Bronchial epithelial cell (primary cell): ENCODE measurements around the gene FIZ1. TPM values are rescaled to one million over a fixed set of nuclear protein-coding genes. Genes with fewer than 3 reads are reported as not detected.

Experiments used
- DNase-seq: peaks from one replicate; pipeline ENCODE4 v3.0.0-alpha.2; 2010; ENCODE audit warnings: low read depth
- FAIRE-seq: peaks from 2 replicates; lab custom pipeline; 2011; peaks lifted over from hg19 to GRCh38; lab: Jason Lieb, UNC
- H3K27me3 ChIP-seq: 2 replicates; pipeline ENCODE4 v1.5.1; 2011; ENCODE audit warnings: low read length; ENCODE audit not compliant: control insufficient read depth, insufficient read depth
- H3K36me3 ChIP-seq: 2 replicates; pipeline ENCODE4 v1.5.1; 2011; ENCODE audit warnings: low read length; ENCODE audit not compliant: control insufficient read depth, insufficient read depth
- H3K4me3 ChIP-seq: 2 replicates; pipeline ENCODE4 v1.5.1; 2011; ENCODE audit warnings: mild to moderate bottlenecking, low read depth, low read length, control low read depth
- total RNA-seq: library from RNA; depleted of rRNA; stranded (reverse); fragments of >200 nt; gene quantifications from 2 replicates; pipeline ENCODE4 v1.2.1, GENCODE V29; 2014
- TF ChIP-seq, protein P1 (sequence below): IDR thresholded peaks from 2 replicates; pipeline ENCODE4 v1.5.1; 2011; ENCODE audit warnings: mild to moderate bottlenecking, moderate library complexity, low read length, control low read depth, inconsistent platforms; ENCODE audit not compliant: insufficient read depth, severe bottlenecking

FIZ1 gene
- total RNA-seq, 1 donor from 2014 or later = 2.1 TPM

DNA sequence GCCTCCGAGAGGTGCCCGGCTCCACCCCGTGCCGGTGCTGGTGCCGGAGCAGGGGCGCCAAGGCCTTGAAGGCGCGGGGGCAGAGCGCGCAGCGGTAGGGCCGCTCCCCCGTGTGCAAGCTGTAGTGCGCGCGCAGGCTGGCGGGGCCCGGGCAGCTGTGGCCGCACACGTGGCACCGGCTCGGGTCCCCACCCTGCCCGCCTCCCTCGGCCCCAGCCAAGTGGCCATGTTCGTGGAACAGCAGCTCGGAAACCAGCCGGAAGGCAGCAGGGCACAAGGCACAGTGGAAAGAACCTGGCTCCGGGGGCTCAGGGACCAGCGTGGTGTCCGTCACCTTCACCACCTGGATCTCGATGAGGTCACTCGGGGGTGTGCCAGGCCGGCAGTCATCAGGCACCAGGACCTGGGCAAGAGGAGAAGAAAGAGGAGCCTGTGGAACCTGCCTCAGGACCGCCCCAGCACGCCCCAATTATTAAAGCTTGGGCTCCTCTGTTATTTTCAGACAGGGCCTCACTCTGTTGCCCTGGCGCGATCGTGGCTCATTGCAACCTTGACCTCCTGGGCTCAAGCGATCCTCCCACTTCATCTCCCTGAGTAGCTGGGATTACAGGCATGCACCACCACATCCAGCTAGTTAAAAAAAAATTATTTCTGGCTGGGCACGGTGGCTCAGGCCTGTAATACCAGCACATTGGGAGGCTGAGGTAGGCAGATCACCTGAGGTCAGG, 23.1 kb upstream of the FIZ1 start:
- DNase-seq (no peak), FAIRE-seq (no peak)
- TF ChIP-seq, protein P1, sequence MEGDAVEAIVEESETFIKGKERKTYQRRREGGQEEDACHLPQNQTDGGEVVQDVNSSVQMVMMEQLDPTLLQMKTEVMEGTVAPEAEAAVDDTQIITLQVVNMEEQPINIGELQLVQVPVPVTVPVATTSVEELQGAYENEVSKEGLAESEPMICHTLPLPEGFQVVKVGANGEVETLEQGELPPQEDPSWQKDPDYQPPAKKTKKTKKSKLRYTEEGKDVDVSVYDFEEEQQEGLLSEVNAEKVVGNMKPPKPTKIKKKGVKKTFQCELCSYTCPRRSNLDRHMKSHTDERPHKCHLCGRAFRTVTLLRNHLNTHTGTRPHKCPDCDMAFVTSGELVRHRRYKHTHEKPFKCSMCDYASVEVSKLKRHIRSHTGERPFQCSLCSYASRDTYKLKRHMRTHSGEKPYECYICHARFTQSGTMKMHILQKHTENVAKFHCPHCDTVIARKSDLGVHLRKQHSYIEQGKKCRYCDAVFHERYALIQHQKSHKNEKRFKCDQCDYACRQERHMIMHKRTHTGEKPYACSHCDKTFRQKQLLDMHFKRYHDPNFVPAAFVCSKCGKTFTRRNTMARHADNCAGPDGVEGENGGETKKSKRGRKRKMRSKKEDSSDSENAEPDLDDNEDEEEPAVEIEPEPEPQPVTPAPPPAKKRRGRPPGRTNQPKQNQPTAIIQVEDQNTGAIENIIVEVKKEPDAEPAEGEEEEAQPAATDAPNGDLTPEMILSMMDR = no peak

DNA sequence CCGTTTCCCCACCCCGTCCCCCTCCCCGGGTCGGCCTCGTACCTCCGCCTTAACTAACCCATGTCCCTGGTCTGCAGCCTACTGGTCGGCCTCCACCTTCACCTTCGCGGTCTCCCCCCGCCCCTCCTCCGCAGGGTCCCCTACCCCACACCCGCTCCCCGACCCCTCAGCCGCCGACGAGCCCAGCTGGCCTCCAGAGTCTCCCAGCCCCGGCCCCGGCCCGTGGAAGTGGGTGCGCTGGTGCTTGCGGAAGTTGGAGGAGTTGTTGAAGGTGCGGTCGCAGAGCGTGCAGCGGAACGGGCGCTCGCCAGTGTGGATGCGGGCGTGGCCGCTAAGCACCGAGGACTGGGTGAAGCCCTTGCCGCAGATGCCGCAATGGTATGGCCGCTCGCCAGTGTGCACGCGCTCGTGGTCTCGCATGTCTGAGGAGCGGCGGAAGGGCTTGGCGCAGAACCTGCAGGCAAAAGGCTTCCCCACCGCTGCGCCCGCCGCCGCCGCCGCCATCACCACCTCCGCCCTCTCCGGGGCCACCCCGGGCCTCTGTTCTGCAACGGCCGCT, 22.4 kb upstream of the FIZ1 start:
- DNase-seq = no peak

More for the DNA sequence above, 23.1 kb upstream of the FIZ1 start:
- Histone ChIP-seq H3K36me3 (peaks cover 3% of the 10 kb centered on the region), H3K4me3 (no peak overlapping the region), H3K27me3 (no peaks in the 10 kb centered on the region)

DNA sequence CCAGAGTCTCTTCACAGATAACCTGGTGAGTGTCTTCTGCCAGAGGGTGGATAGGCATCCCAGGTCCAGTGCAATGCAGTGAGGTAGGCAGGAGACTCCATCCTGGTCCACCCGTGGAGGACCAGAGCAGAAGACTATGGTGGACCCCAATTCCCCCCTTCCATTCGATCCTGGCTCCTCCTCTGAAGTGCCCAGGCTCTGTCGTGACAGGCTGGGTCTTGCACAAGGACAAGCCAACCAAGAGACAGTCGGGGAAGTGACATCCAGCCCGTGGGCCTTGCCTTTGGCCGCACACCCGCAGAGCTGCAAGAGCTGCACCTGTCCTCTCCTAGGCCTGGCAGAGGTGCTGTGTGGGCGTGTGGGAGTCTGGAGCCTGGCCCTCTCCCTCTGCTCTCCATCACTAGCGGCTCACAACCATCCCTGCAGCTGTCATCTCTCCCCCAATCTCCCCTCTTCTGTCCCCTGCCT, 21.9 kb upstream of the FIZ1 start:
- TF ChIP-seq, protein P1 = no peak
- Histone ChIP-seq H3K4me3 (no peak overlapping the region), H3K27me3 (no peaks in the 10 kb centered on the region), H3K36me3 (peaks cover 9% of the 10 kb centered on the region)
- no peak for FAIRE-seq
- no peak for DNase-seq

More for the DNA sequence above, 22.4 kb upstream of the FIZ1 start:
- no peak overlapping the region for H3K4me3 ChIP-seq
- FAIRE-seq = no peak
- no peaks in the 10 kb centered on the region for H3K27me3 ChIP-seq
- TF ChIP-seq, protein P1 = no peak
- peaks cover 7% of the 10 kb centered on the region for H3K36me3 ChIP-seq

DNA sequence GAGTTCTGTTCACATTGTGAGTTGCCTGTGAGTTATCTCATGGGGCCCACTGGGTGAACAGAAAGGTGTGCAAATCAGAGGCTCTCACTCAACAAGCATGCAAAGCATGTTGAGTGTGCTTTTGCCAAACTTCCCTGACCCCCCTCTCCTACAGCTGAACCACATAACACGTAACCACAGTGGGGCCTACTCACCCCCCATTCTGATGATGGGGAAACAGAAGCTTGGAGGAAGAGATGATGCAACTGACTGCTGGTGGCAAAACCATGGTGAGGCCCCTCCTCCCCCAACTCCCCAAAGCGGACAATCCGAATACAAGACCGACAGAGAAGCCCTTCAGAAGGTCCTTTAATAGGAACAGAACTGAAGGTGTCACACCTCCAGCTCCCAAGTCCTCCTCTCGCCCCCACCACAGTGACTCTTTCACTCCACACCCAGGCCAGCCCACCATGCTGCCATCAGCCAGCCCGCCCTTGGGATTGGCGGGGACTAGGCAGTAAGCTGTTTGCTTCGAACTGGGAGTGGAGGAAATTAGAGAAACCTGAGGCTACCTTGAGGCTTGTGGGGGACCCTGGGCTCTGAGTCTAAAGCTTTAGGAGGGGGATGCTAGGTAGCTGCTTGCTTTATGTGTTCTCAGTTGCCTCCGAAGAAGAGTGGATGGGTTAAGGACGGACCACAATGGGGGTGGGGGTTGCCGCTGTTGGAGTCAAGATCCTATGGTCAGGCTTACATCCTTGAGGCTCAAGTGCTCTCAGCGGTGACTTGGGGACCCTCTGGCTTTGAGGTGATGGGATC, 21.3 kb upstream of the FIZ1 start:
- DNase-seq = no peak
- peaks cover 10% of the 10 kb centered on the region for H3K36me3 ChIP-seq
- no peak overlapping the region for H3K4me3 ChIP-seq
- FAIRE-seq = no peak
- TF ChIP-seq, protein P1 = no peak
- H3K27me3 ChIP-seq = no peaks in the 10 kb centered on the region

DNA sequence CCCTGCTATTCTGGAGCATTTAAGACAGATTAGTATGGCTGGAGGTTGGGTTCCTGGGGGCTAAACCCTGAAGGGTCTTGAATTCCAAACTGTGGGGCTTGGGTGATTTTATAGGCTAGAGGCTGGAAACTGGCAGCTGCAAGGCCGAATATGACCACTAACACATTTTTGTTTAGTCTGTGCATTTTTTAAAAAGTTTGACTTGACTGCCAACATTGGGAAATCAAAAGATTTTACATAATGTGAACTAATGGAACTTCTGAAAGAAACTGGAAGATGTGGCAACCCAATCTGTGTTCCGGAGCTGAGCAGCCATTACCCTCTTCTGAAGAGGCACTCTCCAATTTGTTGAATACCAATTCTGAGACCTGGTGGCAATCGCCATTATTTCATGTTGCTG, 20.0 kb upstream of the FIZ1 start:
- TF ChIP-seq, protein P1 = no peak
- H3K4me3 ChIP-seq = no peak overlapping the region
- no peak for DNase-seq
- FAIRE-seq = no peak
- H3K27me3 ChIP-seq = no peaks in the 10 kb centered on the region
- peaks cover 11% of the 10 kb centered on the region for H3K36me3 ChIP-seq
